K562 (cell line): ENCODE results near the gene SCG2.

ENCODE experiments used
- E2F4 ChIP-seq: sonication (generic); formaldehyde crosslinking; IDR thresholded peaks from 2 replicates; pipeline ENCODE4 v1.8.0; 2022; ENCODE audit warnings: mild to moderate bottlenecking, low read depth, missing genetic modification reagents
- FOXJ3 ChIP-seq: sonication (generic); formaldehyde crosslinking; IDR thresholded peaks from 2 replicates; pipeline ENCODE4 v1.4.0; 2020; ENCODE audit warnings: mild to moderate bottlenecking, missing genetic modification reagents
- HIVEP1 ChIP-seq: fragments of 250-450 bp; sonication (Bioruptor Pico); IDR thresholded peaks from 2 replicates; pipeline ENCODE4 v1.4.0; 2020; ENCODE audit warnings: mild to moderate bottlenecking
- MYNN ChIP-seq, 2 experiments: sonication (generic); formaldehyde crosslinking in 1 of 2; IDR thresholded peaks; 2 replicates each; pipeline versions ENCODE4 v1.5.0 to v1.6.1; 2016 to 2020; ENCODE audit warnings: antibody characterized with exemption in 1 of 2, missing genetic modification reagents in 1 of 2
- RBM14 ChIP-seq: fragments of 200-400 bp; formaldehyde crosslinking; IDR thresholded peaks from 2 replicates; pipeline ENCODE4 v1.6.1; 2018; ENCODE audit warnings: low read depth, mild to moderate bottlenecking, low read length, moderate library complexity, borderline replicate concordance; ENCODE audit not compliant: insufficient read depth
- STAT6 ChIP-seq: sonication (generic); formaldehyde crosslinking; IDR thresholded peaks from 2 replicates; pipeline ENCODE4 v1.8.1; 2023; ENCODE audit warnings: mild to moderate bottlenecking, missing genetic modification reagents
- ZBTB1 ChIP-seq: sonication (generic); formaldehyde crosslinking; IDR thresholded peaks from 2 replicates; pipeline ENCODE4 v1.8.1; 2023; ENCODE audit warnings: missing genetic modification reagents, low read depth, mild to moderate bottlenecking, borderline replicate concordance
- ZBTB11 ChIP-seq, 3 experiments: fragments of 200-800 bp in 1 of 3; fragments of 250-450 bp in 1 of 3; fragments of 450-650 bp in 1 of 3; sonication (Bioruptor Pico) in 1 of 3; sonication (Bioruptor generic) in 1 of 3; formaldehyde crosslinking in 1 of 3; IDR thresholded peaks; 2 replicates each; pipeline versions ENCODE4 v1.6.1 to v1.8.0; 2016 to 2022; ENCODE audit warnings: mild to moderate bottlenecking in 2 of 3, missing genetic modification characterization in 2 of 3, missing compliant biosample characterization in 1 of 3, moderate library complexity in 1 of 3
- TF ChIP-seq, protein P1 (sequence below): sonication (generic); formaldehyde crosslinking; IDR thresholded peaks from 2 replicates; pipeline ENCODE4 v1.8.0; 2023; ENCODE audit warnings: mild to moderate bottlenecking, missing genetic modification reagents
- TF ChIP-seq, protein P2 (sequence below), 2 experiments: fragments of 200-800 bp in 1 of 2; sonication (Bioruptor generic) in 1 of 2; sonication (generic) in 1 of 2; formaldehyde crosslinking in 1 of 2; IDR thresholded peaks in 1 of 2; conservative IDR thresholded peaks in 1 of 2; 2 replicates each; pipeline versions ENCODE4 v1.5.0 to v1.6.1; 2016 to 2020; ENCODE audit warnings: missing compliant biosample characterization in 1 of 2, missing genetic modification characterization in 1 of 2, missing genetic modification reagents in 1 of 2
- TF ChIP-seq, protein P3 (sequence below): fragments of 250-450 bp; sonication (Bioruptor Pico); IDR thresholded peaks from 2 replicates; pipeline ENCODE4 v1.4.0; 2020; ENCODE audit warnings: mild to moderate bottlenecking, moderate library complexity
- TF ChIP-seq, protein P4 (sequence below): fragments of 450-650 bp; IDR thresholded peaks from 2 replicates; pipeline ENCODE4 v1.6.1; 2016; ENCODE audit warnings: mild to moderate bottlenecking

GRCh38 chr2:223578846-223579245, 23.3 kb downstream of the SCG2 start:
- TF ChIP-seq HIVEP1 (CRISPR knock-in tag): no peak
- TF ChIP-seq, protein P1, sequence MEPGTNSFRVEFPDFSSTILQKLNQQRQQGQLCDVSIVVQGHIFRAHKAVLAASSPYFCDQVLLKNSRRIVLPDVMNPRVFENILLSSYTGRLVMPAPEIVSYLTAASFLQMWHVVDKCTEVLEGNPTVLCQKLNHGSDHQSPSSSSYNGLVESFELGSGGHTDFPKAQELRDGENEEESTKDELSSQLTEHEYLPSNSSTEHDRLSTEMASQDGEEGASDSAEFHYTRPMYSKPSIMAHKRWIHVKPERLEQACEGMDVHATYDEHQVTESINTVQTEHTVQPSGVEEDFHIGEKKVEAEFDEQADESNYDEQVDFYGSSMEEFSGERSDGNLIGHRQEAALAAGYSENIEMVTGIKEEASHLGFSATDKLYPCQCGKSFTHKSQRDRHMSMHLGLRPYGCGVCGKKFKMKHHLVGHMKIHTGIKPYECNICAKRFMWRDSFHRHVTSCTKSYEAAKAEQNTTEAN: no peak
- TF ChIP-seq, protein P2, sequence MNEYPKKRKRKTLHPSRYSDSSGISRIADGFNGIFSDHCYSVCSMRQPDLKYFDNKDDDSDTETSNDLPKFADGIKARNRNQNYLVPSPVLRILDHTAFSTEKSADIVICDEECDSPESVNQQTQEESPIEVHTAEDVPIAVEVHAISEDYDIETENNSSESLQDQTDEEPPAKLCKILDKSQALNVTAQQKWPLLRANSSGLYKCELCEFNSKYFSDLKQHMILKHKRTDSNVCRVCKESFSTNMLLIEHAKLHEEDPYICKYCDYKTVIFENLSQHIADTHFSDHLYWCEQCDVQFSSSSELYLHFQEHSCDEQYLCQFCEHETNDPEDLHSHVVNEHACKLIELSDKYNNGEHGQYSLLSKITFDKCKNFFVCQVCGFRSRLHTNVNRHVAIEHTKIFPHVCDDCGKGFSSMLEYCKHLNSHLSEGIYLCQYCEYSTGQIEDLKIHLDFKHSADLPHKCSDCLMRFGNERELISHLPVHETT (CRISPR knock-in tag; conservative IDR thresholded peaks at IDR 0.05 in 1 of 2, IDR thresholded peaks at IDR 0.05 in 1 of 2): no peak
- no peak for TF ChIP-seq STAT6 (CRISPR knock-in tag)
- TF ChIP-seq, protein P3, sequence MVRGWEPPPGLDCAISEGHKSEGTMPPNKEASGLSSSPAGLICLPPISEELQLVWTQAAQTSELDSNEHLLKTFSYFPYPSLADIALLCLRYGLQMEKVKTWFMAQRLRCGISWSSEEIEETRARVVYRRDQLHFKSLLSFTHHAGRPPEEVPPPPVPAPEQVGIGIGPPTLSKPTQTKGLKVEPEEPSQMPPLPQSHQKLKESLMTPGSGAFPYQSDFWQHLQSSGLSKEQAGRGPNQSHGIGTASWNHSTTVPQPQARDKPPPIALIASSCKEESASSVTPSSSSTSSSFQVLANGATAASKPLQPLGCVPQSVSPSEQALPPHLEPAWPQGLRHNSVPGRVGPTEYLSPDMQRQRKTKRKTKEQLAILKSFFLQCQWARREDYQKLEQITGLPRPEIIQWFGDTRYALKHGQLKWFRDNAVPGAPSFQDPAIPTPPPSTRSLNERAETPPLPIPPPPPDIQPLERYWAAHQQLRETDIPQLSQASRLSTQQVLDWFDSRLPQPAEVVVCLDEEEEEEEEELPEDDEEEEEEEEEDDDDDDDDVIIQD (CRISPR knock-in tag): no peak
- no peak for TF ChIP-seq E2F4
- TF ChIP-seq RBM14: no peak
- no peak for TF ChIP-seq ZBTB1 (CRISPR knock-in tag)
- no peak for TF ChIP-seq ZBTB11 (CRISPR knock-in tag; IDR thresholded peaks at IDR 0.05)
- TF ChIP-seq MYNN (IDR thresholded peaks at IDR 0.05): no peak
- TF ChIP-seq MYNN (CRISPR knock-in tag; IDR thresholded peaks at IDR 0.05): no peak
- no peak for TF ChIP-seq FOXJ3 (CRISPR knock-in tag)
- TF ChIP-seq, protein P4, sequence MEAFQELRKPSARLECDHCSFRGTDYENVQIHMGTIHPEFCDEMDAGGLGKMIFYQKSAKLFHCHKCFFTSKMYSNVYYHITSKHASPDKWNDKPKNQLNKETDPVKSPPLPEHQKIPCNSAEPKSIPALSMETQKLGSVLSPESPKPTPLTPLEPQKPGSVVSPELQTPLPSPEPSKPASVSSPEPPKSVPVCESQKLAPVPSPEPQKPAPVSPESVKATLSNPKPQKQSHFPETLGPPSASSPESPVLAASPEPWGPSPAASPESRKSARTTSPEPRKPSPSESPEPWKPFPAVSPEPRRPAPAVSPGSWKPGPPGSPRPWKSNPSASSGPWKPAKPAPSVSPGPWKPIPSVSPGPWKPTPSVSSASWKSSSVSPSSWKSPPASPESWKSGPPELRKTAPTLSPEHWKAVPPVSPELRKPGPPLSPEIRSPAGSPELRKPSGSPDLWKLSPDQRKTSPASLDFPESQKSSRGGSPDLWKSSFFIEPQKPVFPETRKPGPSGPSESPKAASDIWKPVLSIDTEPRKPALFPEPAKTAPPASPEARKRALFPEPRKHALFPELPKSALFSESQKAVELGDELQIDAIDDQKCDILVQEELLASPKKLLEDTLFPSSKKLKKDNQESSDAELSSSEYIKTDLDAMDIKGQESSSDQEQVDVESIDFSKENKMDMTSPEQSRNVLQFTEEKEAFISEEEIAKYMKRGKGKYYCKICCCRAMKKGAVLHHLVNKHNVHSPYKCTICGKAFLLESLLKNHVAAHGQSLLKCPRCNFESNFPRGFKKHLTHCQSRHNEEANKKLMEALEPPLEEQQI: no peak
